K562 (cell line): ENCODE measurements around the gene CSTB. TPM values are rescaled to one million over a fixed set of nuclear protein-coding genes. Genes with fewer than 3 reads are reported as not detected.

Experiments
- CSDE1 ChIP-seq, 2 experiments: fragments of 450-650 bp; IDR thresholded peaks; 2 replicates each; pipeline ENCODE4 v1.6.1; 2016; ENCODE audit warnings: mild to moderate bottlenecking in 1 of 2
- HDAC1 ChIP-seq, 2 experiments: fragments of 450-650 bp; IDR thresholded peaks; 2 replicates each; pipeline ENCODE4 v1.6.1; 2016 to 2017; ENCODE audit warnings: inconsistent platforms in 1 of 2, mild to moderate bottlenecking in 1 of 2, moderate library complexity in 1 of 2
- JUND ChIP-seq, 2 experiments: IDR thresholded peaks; 2 replicates in 1 of 2; 3 replicates in 1 of 2; pipeline ENCODE4 v1.6.1; 2011; ENCODE audit warnings: borderline replicate concordance in 2 of 2, low read depth in 2 of 2, low read length in 2 of 2, improper control_type of control experiment in 1 of 2, missing biosample characterization in 1 of 2, missing genetic modification characterization in 1 of 2, missing genetic modification reagents in 1 of 2
- L3MBTL2 ChIP-seq: fragments of 450-650 bp; IDR thresholded peaks from 2 replicates; pipeline ENCODE4 v1.6.1; 2016; ENCODE audit warnings: mild to moderate bottlenecking, moderate library complexity
- MCM5 ChIP-seq: fragments of 450-650 bp; IDR thresholded peaks from 2 replicates; pipeline ENCODE4 v1.6.1; 2016; ENCODE audit warnings: low read depth
- PHF20 ChIP-seq: fragments of 450-650 bp; IDR thresholded peaks from 2 replicates; pipeline ENCODE4 v1.6.1; 2018; ENCODE audit not compliant: partially characterized antibody
- SIN3B ChIP-seq: fragments of 450-650 bp; IDR thresholded peaks from 2 replicates; pipeline ENCODE4 v1.6.1; 2017; ENCODE audit warnings: low read depth, mild to moderate bottlenecking, moderate library complexity
- SMAD2 ChIP-seq: fragments of 150-350 bp; IDR thresholded peaks from 2 replicates; pipeline ENCODE4 v1.6.1; 2014; ENCODE audit warnings: low read depth, mild to moderate bottlenecking, low read length
- TBL1XR1 ChIP-seq, 2 experiments: IDR thresholded peaks; 2 replicates each; pipeline ENCODE4 v1.6.1; 2012; ENCODE audit warnings: improper control_type of control experiment in 2 of 2, low read length in 2 of 2, mild to moderate bottlenecking in 1 of 2
- ZNF263 ChIP-seq: sonication (generic); formaldehyde crosslinking; IDR thresholded peaks from 2 replicates; pipeline ENCODE4 v1.8.0; 2022; ENCODE audit warnings: mild to moderate bottlenecking, missing genetic modification reagents, borderline replicate concordance
- polyA plus RNA-seq, 8 experiments: library from polyadenylated mRNA; depleted of rRNA in 4 of 8; stranded (reverse) in 5 of 8; unstranded in 3 of 8; fragments of >200 nt; fragmentation: Nextera tagmentation in 2 of 8; fragmentation: Illumina TruSeq in 1 of 8; extraction: Ambion mirVana in 2 of 8; extraction: Trizol in 1 of 8; gene quantifications; 2 replicates each; pipeline versions ENCODE4 v1.2.1 to v1.2.3, GENCODE V29; 2011 to 2014; ENCODE audit warnings: inconsistent platforms in 1 of 8, missing spikeins in 1 of 8
- total RNA-seq, 7 experiments: library from RNA; depleted of rRNA in 6 of 7; stranded (reverse); fragments of >200 nt in 6 of 7; fragmentation: Illumina TruSeq in 2 of 7; extraction: Trizol in 2 of 7; gene quantifications; 2 replicates each; pipeline versions ENCODE4 v1.2.1 to v1.2.3, GENCODE V29; 2011 to 2021; ENCODE audit warnings: low replicate concordance in 1 of 7
- TF ChIP-seq, protein P1 (sequence below): fragments of 450-650 bp; formaldehyde crosslinking; IDR thresholded peaks from 2 replicates; pipeline ENCODE4 v1.4.0; 2020; ENCODE audit warnings: mild to moderate bottlenecking, moderate library complexity
- TF ChIP-seq, protein P2 (sequence below), 3 experiments: IDR thresholded peaks in 2 of 3; conservative IDR thresholded peaks in 1 of 3; 2 replicates each; pipeline ENCODE4 v1.5.1; 2011 to 2012; ENCODE audit warnings: low read length in 3 of 3, mild to moderate bottlenecking in 3 of 3, control low read depth in 2 of 3, improper control_type of control experiment in 1 of 3, inconsistent platforms in 1 of 3, low read depth in 1 of 3, mixed read lengths in 1 of 3, moderate library complexity in 1 of 3; ENCODE audit not compliant: insufficient read depth in 2 of 3
- TF ChIP-seq, protein P3 (sequence below): fragments of 450-650 bp; formaldehyde crosslinking; IDR thresholded peaks from 2 replicates; pipeline ENCODE4 v1.4.0; 2022; ENCODE audit warnings: missing genetic modification characterization
- TF ChIP-seq, protein P4 (sequence below): sonication (generic); formaldehyde crosslinking; IDR thresholded peaks from 2 replicates; pipeline ENCODE4 v1.8.0; 2022; ENCODE audit warnings: missing genetic modification reagents, mild to moderate bottlenecking, moderate library complexity, borderline replicate concordance
- TF ChIP-seq, protein P5 (sequence below), 2 experiments: IDR thresholded peaks; 2 replicates each; pipeline ENCODE4 v1.6.1; 2011; ENCODE audit warnings: borderline replicate concordance in 1 of 2, control low read depth in 1 of 2, low read depth in 1 of 2, low read length in 1 of 2, mild to moderate bottlenecking in 1 of 2, mixed read lengths in 1 of 2, moderate library complexity in 1 of 2; ENCODE audit not compliant: insufficient read depth in 1 of 2, insufficient read length in 1 of 2, poor library complexity in 1 of 2, severe bottlenecking in 1 of 2; ENCODE audit errors: extremely low read depth in 1 of 2

The CSTB gene
- total and polyA plus RNA-seq, 9 of the 15 experiments (the other 6 are each of a cell fraction or from before 2014, with no cell fraction given), result 12.4 to 65.0 (median 31.7) TPM

DNA sequence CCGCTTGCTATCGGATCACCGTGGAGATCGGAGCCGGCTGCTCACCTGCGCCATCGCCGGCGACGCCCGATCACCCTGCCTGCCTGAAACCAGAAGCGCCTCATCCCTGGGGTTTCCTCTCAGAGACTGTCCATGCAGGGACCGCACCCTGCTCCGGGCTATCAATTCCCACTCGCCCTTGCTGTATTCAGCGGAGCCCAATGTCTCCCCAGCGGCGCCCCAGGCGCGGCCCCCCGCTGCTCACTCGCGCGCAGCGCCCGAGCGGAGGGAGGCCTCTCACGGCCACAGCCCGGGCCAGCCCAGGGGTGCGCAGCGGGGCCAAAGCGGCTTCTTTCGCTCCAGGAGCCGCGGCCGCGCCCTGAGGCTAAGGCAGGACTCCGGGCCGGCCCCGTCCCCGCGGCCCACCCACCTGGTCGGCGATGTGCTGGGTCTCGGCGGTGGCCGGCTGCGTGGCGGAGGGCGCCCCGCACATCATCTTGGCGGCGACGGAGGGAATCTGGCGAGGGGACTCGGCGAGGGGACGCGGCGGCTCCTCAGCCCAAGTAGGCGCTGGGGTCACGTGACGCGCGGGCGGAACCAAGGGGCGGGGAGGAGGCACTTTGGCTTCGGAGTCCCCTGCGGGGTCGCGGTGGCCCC, at the start of gene CSTB (continued):
- TF ChIP-seq, protein P1, sequence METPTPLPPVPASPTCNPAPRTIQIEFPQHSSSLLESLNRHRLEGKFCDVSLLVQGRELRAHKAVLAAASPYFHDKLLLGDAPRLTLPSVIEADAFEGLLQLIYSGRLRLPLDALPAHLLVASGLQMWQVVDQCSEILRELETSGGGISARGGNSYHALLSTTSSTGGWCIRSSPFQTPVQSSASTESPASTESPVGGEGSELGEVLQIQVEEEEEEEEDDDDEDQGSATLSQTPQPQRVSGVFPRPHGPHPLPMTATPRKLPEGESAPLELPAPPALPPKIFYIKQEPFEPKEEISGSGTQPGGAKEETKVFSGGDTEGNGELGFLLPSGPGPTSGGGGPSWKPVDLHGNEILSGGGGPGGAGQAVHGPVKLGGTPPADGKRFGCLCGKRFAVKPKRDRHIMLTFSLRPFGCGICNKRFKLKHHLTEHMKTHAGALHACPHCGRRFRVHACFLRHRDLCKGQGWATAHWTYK (CRISPR knock-in tag), result peak; percentile 57; the same call in 1 of the 2 replicates
- TF ChIP-seq PHF20 (peak; percentile 82), SIN3B (peak; percentile 79), MCM5 (no peak), SMAD2 (no peak), TBL1XR1 (IDR thresholded peaks at IDR 0.05; ENCODE audit: low read length in 2 of 2) (peak in 1 of 2 experiments; percentile 31; a peak in 1 of 4 replicates), CSDE1 (IDR thresholded peaks at IDR 0.05) (no peak), L3MBTL2 (peak; percentile 77), ZNF263 (peak; percentile 11; the same call in 1 of the 2 replicates), JUND (IDR thresholded peaks at IDR 0.05; ENCODE audit: borderline replicate concordance, low read depth, low read length) (peak; percentile 78; the same call in 1 of the 2 replicates), JUND (tag; IDR thresholded peaks at IDR 0.05; ENCODE audit: borderline replicate concordance, low read depth, low read length) (no peak), HDAC1 (IDR thresholded peaks at IDR 0.05) (peak in 1 of 2 experiments; percentile 58; a peak in 2 of 4 replicates)
- TF ChIP-seq, protein P2, sequence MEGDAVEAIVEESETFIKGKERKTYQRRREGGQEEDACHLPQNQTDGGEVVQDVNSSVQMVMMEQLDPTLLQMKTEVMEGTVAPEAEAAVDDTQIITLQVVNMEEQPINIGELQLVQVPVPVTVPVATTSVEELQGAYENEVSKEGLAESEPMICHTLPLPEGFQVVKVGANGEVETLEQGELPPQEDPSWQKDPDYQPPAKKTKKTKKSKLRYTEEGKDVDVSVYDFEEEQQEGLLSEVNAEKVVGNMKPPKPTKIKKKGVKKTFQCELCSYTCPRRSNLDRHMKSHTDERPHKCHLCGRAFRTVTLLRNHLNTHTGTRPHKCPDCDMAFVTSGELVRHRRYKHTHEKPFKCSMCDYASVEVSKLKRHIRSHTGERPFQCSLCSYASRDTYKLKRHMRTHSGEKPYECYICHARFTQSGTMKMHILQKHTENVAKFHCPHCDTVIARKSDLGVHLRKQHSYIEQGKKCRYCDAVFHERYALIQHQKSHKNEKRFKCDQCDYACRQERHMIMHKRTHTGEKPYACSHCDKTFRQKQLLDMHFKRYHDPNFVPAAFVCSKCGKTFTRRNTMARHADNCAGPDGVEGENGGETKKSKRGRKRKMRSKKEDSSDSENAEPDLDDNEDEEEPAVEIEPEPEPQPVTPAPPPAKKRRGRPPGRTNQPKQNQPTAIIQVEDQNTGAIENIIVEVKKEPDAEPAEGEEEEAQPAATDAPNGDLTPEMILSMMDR (IDR thresholded peaks at IDR 0.05 in 2 of 3, conservative IDR thresholded peaks at IDR 0.05 in 1 of 3; ENCODE audit: insufficient read depth in 2 of 3, low read depth in 1 of 3, low read length in 3 of 3), result peak in 2 of 3 experiments; percentile 8 to 9; a peak in 1 of 6 replicates
- TF ChIP-seq, protein P3, sequence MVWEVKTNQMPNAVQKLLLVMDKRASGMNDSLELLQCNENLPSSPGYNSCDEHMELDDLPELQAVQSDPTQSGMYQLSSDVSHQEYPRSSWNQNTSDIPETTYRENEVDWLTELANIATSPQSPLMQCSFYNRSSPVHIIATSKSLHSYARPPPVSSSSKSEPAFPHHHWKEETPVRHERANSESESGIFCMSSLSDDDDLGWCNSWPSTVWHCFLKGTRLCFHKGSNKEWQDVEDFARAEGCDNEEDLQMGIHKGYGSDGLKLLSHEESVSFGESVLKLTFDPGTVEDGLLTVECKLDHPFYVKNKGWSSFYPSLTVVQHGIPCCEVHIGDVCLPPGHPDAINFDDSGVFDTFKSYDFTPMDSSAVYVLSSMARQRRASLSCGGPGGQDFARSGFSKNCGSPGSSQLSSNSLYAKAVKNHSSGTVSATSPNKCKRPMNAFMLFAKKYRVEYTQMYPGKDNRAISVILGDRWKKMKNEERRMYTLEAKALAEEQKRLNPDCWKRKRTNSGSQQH, result 0 out of 2 replicates have a peak, but pooled peaks have one; percentile 57
- TF ChIP-seq, protein P4, sequence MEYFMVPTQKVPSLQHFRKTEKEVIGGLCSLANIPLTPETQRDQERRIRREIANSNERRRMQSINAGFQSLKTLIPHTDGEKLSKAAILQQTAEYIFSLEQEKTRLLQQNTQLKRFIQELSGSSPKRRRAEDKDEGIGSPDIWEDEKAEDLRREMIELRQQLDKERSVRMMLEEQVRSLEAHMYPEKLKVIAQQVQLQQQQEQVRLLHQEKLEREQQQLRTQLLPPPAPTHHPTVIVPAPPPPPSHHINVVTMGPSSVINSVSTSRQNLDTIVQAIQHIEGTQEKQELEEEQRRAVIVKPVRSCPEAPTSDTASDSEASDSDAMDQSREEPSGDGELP (CRISPR knock-in tag), result peak; percentile 19; the same call in 1 of the 2 replicates
- TF ChIP-seq, protein P5, sequence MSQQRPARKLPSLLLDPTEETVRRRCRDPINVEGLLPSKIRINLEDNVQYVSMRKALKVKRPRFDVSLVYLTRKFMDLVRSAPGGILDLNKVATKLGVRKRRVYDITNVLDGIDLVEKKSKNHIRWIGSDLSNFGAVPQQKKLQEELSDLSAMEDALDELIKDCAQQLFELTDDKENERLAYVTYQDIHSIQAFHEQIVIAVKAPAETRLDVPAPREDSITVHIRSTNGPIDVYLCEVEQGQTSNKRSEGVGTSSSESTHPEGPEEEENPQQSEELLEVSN (IDR thresholded peaks at IDR 0.05; ENCODE audit: borderline replicate concordance in 1 of 2, extremely low read depth in 1 of 2, insufficient read depth in 1 of 2, insufficient read length in 1 of 2, low read depth in 1 of 2, low read length in 1 of 2, poor library complexity in 1 of 2, severe bottlenecking in 1 of 2), result peak; percentile 11 to 49
